ENCODE results near the gene DUS1L.

The DUS1L gene

GRCh38 chr17:82065638-82066303 lies at the start of gene DUS1L:
TSS of gene DUS1L (minus strand) at chr17:82065804. CDS start at chr17:82065059, 745 bp downstream.
- peak; percentile 54 to 68 (median 54) for DNase-seq

- DNase-seq, result no peak
Observed at GRCh38 chr17:82114872-82115271, 49.3 kb upstream of the DUS1L start.

- DNase-seq, result no peak
Observed at GRCh38 chr17:82114447-82114846, 48.8 kb upstream of the DUS1L start.

GRCh38 chr17:82113941-82114340 lies 48.3 kb upstream of the DUS1L start:
- DNase-seq, result no peak

GRCh38 chr17:82113422-82113821 lies 47.8 kb upstream of the DUS1L start:
- no peak for DNase-seq

GRCh38 chr17:82112914-82113311 lies 47.3 kb upstream of the DUS1L start:
- no peak for DNase-seq

- no peak for DNase-seq
Observed at GRCh38 chr17:82112181-82112913, 46.7 kb upstream of the DUS1L start.

GRCh38 chr17:82110298-82110697 lies 44.7 kb upstream of the DUS1L start:
- DNase-seq, result no peak

- DNase-seq, result no peak
Observed at GRCh38 chr17:82108961-82109475, 43.4 kb upstream of the DUS1L start.

- no peak for DNase-seq
Observed at GRCh38 chr17:82108496-82108945, 42.9 kb upstream of the DUS1L start.

- DNase-seq, result no peak
Observed at GRCh38 chr17:82108038-82108437, 42.4 kb upstream of the DUS1L start.

- peak in 2 of 3 experiments; percentile 22 to 56 for DNase-seq
Observed at GRCh38 chr17:82107341-82107860, 41.8 kb upstream of the DUS1L start.

- DNase-seq, result no peak
Observed at GRCh38 chr17:82106688-82107305, 41.2 kb upstream of the DUS1L start.

GRCh38 chr17:82105882-82106687 lies 40.5 kb upstream of the DUS1L start:
- DNase-seq, result peak; percentile 21 to 85 (median 72)

- no peak for DNase-seq
Observed at GRCh38 chr17:82105417-82105881, 39.8 kb upstream of the DUS1L start.

GRCh38 chr17:82104797-82105416 lies 39.3 kb upstream of the DUS1L start:
- DNase-seq, result no peak

GRCh38 chr17:82103553-82104451 lies 38.2 kb upstream of the DUS1L start:
- no peak for DNase-seq

GRCh38 chr17:82101767-82102679 lies 36.4 kb upstream of the DUS1L start:
- DNase-seq, result no peak

- no peak for DNase-seq
Observed at GRCh38 chr17:82101301-82101715, 35.7 kb upstream of the DUS1L start.

All from NCI-H1417 (cell line).